GM18868 (cell line): Measurements from ENCODE around the gene WASL.
"Not testable (repeated sequence)": the region's sequence is repeated elsewhere in the genome, so short reads cannot be mapped to it uniquely, and the experiment has no call there.

Source experiments
- ATAC-seq: cut with Tn5 transposase; IDR thresholded peaks from one replicate; pipeline ENCODE4 v1.9.1; 2021; ENCODE audit warnings: mild to moderate bottlenecking, moderate library complexity; ENCODE audit not compliant: unreplicated experiment

WASL gene

GRCh38 chr7:123735539-123735938, 13.3 kb downstream of the WASL start:
- no peak for ATAC-seq

GRCh38 chr7:123734498-123734897, 14.3 kb downstream of the WASL start:
- ATAC-seq: no peak

GRCh38 chr7:123732413-123733091, 16.3 kb downstream of the WASL start:
- ATAC-seq: no peak

GRCh38 chr7:123729218-123729578, 19.6 kb downstream of the WASL start:
- no peak for ATAC-seq

GRCh38 chr7:123727071-123727837, 21.5 kb downstream of the WASL start:
- ATAC-seq: no peak

GRCh38 chr7:123725586-123726171, 23.1 kb downstream of the WASL start:
- ATAC-seq: no peak

GRCh38 chr7:123724817-123725253, 24.0 kb downstream of the WASL start:
- no peak for ATAC-seq

- no peak for ATAC-seq
Observed at GRCh38 chr7:123723913-123724312, 24.9 kb downstream of the WASL start.

- ATAC-seq: not testable (repeated sequence)
Observed at GRCh38 chr7:123720527-123720926, 28.3 kb downstream of the WASL start.

- peak; percentile 56 for ATAC-seq
Observed at GRCh38 chr7:123719197-123719721, 29.5 kb downstream of the WASL start.

GRCh38 chr7:123718773-123719172, 30.0 kb downstream of the WASL start:
- ATAC-seq: no peak

- ATAC-seq: no peak
Observed at GRCh38 chr7:123717689-123718088, 31.1 kb downstream of the WASL start.

- ATAC-seq: no peak
Observed at GRCh38 chr7:123716877-123717276, 31.9 kb downstream of the WASL start.

GRCh38 chr7:123715799-123716198, 33.0 kb downstream of the WASL start:
- no peak for ATAC-seq

GRCh38 chr7:123715198-123715597, 33.6 kb downstream of the WASL start:
- no peak for ATAC-seq

- no peak for ATAC-seq
Observed at GRCh38 chr7:123714296-123715080, 34.3 kb downstream of the WASL start.

GRCh38 chr7:123712619-123713018, 36.2 kb downstream of the WASL start:
- peak; percentile 57 for ATAC-seq

GRCh38 chr7:123711832-123712293, 36.9 kb downstream of the WASL start:
- peak; percentile 34 for ATAC-seq

GRCh38 chr7:123710683-123711082, 38.1 kb downstream of the WASL start:
- ATAC-seq: peak; percentile 15

- ATAC-seq: no peak
Observed at GRCh38 chr7:123709525-123709924, 39.3 kb downstream of the WASL start.
